NCI-H345 treated with DMSO at 0.1 percent for 48 hours (cell line): ENCODE measurements around the gene DUS4L.

ENCODE experiments used
- DNase-seq: peaks from one replicate; lab custom pipeline; 2025; ENCODE audit not compliant: unreplicated experiment; lab: John Stamatoyannopoulos, UW

The DUS4L gene

DNA sequence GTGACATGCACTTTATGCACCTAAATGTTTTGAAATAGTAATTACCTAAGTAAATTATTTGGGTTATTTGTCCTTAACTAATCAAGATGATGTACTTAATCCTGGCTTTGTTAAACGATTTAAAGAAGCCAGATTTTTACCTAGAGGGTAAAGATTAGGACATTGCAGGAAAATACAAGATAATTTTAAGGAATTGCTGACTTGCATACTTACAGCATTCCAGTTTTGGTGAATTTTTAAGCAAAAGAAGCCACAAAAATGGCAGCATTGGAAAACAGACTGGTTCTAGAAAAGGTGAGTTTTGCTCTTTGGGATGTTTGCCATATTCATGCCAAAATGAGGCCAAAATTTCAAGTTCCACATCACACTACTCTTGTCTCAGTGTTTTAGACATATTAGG, 49.7 kb downstream of the DUS4L start:
- no peak for DNase-seq

DNA sequence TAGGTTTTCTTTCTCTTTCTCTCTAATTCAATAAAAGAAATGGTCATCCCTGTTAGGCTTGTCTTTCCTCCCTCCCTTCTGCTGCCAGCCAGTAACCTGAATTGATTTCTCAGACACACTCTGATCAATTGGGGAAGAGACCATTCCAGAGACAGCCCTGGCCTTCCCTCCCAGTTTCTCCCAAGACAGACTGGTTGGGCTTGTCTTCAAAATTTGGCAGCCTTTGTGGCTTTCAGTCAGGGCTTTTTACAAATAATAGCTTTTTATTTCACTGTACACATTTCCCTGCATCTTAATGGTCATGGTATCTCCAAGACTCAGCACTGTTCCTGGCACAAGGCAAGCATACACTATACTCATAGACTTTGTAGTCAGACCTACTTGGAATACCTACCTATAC, 50.2 kb downstream of the DUS4L start:
- DNase-seq = no peak

DNA sequence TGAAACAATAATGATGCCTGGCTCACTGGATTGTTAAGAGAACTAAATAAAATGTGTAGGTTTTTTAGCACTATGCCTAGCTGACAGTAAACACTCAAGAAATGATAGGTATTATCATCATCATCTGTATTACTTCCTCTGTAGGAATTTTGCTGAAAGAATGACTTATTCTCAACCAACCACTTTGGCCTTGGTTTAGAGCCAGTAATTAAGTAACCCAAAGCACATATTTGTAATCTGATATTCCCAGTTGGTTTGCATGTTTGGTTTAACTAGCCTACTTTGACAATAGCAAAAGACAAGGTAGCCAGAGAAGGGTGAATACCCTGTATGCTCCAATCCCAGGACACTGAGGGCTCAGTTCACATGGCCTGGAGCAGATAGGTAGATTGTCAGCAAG, 50.7 kb downstream of the DUS4L start:
- no peak for DNase-seq

DNA sequence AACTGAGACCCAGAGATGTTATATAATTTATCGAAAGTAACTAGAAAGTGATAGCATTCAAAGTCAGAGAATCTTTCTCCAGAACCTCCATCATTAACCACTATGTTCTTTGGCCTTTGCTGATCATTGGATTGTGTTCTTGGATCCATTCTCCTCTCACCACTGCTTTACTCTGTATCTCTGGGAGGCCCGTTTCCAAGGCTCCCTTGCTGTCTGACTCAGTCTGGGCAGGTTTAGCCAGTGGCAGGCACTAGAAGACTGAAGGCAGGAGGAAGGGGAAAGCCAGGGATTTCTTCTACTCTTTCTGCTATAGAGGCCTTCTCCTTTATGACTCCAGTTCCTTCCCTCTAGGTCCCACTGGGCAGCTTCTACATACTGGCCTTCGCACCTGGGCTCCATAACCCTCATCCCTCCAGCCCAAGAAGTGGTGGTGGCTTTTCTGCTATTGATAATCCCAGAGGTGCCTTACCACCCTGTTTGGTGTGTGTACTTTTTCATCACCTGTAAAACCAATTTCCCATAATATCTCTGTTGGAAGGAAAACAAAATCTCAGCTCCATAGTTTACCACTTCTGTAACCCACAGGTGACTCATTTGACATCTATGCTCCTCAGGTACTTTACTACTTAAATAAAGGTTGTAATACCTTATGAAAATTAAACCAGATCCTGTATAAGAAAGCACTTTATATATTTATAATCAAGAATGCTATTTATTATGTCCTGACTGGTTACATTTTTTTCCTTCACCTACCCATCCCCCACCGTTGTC, 52.3 kb downstream of the DUS4L start:
- DNase-seq = no peak

DNA sequence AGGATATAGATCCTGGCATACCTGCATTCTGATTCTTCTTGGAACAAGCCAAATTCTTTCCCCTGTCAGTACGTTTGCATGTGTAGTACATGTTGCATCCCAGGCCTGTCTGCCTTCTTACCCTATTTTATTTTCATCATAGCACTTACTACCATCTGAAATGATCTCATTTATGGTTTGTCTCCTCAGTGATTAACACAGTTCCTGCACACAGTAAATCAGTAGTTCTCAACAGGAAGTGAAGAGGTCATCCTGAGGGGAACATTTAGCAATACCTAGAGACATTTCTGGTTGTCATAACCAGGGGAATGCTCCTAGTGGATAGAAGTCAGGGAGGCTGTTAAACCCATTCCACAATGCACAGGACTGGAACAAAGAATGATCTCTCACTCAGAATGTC, 58.7 kb downstream of the DUS4L start:
- no peak for DNase-seq

DNA sequence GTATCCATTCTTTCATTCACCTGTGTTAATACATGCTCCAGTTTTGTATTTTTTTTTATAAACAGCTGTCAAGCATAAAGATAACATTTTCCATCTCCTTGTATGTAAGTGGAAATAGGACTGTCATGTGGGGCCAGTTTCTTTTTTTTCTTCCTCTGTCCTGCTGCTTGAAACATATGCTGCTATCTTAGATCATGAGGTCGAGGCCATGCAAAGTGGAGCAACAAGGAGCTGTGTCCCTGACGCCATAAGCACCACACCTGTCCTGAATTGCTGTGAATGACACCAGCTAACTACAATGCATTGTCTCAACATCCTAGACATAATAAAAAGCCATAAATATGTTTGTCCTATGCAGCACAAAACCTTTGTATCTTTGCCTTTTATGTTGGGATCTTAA, 59.1 kb downstream of the DUS4L start:
- DNase-seq = no peak

DNA sequence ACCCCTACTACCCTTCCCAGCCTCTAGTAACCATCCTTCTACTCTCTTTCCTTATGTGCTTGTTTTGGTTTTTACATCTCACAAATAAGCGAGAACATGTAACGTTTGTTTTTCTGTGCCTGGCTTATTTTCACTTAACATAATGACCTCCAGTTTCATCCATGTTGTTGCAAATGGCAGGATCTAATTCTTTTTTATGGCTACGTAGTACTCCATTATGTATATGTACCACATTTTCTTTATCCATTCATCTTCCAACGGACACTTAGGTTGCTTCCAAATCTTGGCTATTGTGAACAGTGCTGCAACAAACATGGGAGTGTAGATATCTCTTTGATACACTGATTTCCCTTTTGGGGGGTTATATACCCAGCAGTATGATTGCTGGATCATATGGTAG, 63.2 kb downstream of the DUS4L start:
- no peak for DNase-seq
